ENCODE measurements around the gene FGGY.

- no peak for TF ChIP-seq CTCF (conservative IDR thresholded peaks at IDR 0.05)
- TF ChIP-seq EZH2 (IDR thresholded peaks at IDR 0.05; ENCODE audit: low read depth) = no peak
Measured at GRCh38 chr1:59703918-59704378, 407.1 kb downstream of the FGGY start.
